A549 (cell line): Measurements from ENCODE around the gene SEPHS1. TPM values are rescaled to one million over a fixed set of nuclear protein-coding genes. Genes with fewer than 3 reads are reported as not detected.

Source experiments
- ATAC-seq, 2 experiments: fragments of 200-7000 bp in 1 of 2; fragments of >200 bp in 1 of 2; cut with Nextera tagmentation in 1 of 2; cut with Tn5 transposase in 1 of 2; 3 replicates each; pipeline versions ENCODE4 v1.8.0 to v1.9.1; 2018 to 2020; ENCODE audit warnings: mild to moderate bottlenecking in 1 of 2, moderate library complexity in 1 of 2
- CTCF ChIA-PET: fragments of 300-600 bp; sonication (Branson Sonifier 250); formaldehyde crosslinking; extraction: SDS; loops from one replicate; lab custom pipeline; 2021; ENCODE audit warnings: antibody characterized with exemption, inconsistent platforms; lab: Yijun Ruan, JAX
- POLR2A ChIA-PET: fragments of 350-600 bp; formaldehyde crosslinking; extraction: SDS; loops from one replicate; lab custom pipeline; 2021; ENCODE audit warnings: antibody characterized with exemption, inconsistent platforms; lab: Yijun Ruan, JAX
- DNase-seq, 2 experiments: peaks; one replicate each; pipeline versions ENCODE4 v3.0.0 to v3.0.0-alpha.2; 2011 to 2016; ENCODE audit warnings: low read depth in 1 of 2, low spot score in 1 of 2
- FAIRE-seq: peaks from 2 replicates; lab custom pipeline; 2011; peaks lifted over from hg19 to GRCh38; lab: Jason Lieb, UNC
- H3K27ac ChIP-seq, 2 experiments: fragments of >200 bp; sonication (Bioruptor Twin); formaldehyde crosslinking; 3 replicates each; pipeline ENCODE4 v1.5.1; 2016 to 2017
- H3K4me1 ChIP-seq: fragments of >200 bp; sonication (Bioruptor Twin); formaldehyde crosslinking; 3 replicates; pipeline ENCODE4 v1.6.1; 2016
- H3K4me2 ChIP-seq: fragments of >200 bp; sonication (Bioruptor Twin); formaldehyde crosslinking; 3 replicates; pipeline ENCODE4 v1.6.1; 2016
- H3K4me3 ChIP-seq: fragments of >200 bp; sonication (Bioruptor Twin); formaldehyde crosslinking; 3 replicates; pipeline ENCODE4 v1.5.1; 2016
- H3K9me3 ChIP-seq: fragments of >200 bp; sonication (Bioruptor Twin); formaldehyde crosslinking; 3 replicates; pipeline ENCODE4 v1.6.1; 2016
- BHLHE40 ChIP-seq: IDR thresholded peaks from 2 replicates; pipeline ENCODE4 v1.6.1; 2012; ENCODE audit warnings: low read depth, low read length, inconsistent platforms
- CHD2 ChIP-seq: fragments of 150-350 bp; IDR thresholded peaks from 2 replicates; pipeline ENCODE4 v1.6.1; 2014; ENCODE audit warnings: low read length; ENCODE audit not compliant: partially characterized antibody
- CHD4 ChIP-seq: fragments of 200-600 bp; sonication (generic); IDR thresholded peaks from 2 replicates; pipeline ENCODE4 v1.6.1; 2016; ENCODE audit warnings: antibody characterized with exemption, mild to moderate bottlenecking, borderline replicate concordance
- CTCF ChIP-seq: fragments of >200 bp; sonication (Bioruptor Twin); formaldehyde crosslinking; IDR thresholded peaks from 3 replicates; pipeline ENCODE4 v1.5.1; 2016
- ELK1 ChIP-seq: fragments of 150-350 bp; IDR thresholded peaks from 2 replicates; pipeline ENCODE4 v1.6.1; 2014; ENCODE audit warnings: low read depth, mild to moderate bottlenecking, low read length
- GATA3 ChIP-seq: IDR thresholded peaks from 2 replicates; pipeline ENCODE4 v1.6.1; 2012; ENCODE audit warnings: borderline replicate concordance
- HOXA7 ChIP-seq: fragments of 250-450 bp; sonication (Bioruptor Pico); IDR thresholded peaks from 2 replicates; pipeline ENCODE4 v1.5.0; 2020; ENCODE audit warnings: mild to moderate bottlenecking, moderate library complexity
- HOXB5 ChIP-seq: fragments of 250-450 bp; sonication (Bioruptor Pico); IDR thresholded peaks from 2 replicates; pipeline ENCODE4 v1.5.0; 2020; ENCODE audit warnings: mild to moderate bottlenecking, moderate library complexity
- JUNB ChIP-seq: fragments of >200 bp; sonication (Bioruptor Twin); formaldehyde crosslinking; IDR thresholded peaks from 2 replicates; pipeline ENCODE4 v1.6.1; 2016
- MAZ ChIP-seq: fragments of 150-350 bp; IDR thresholded peaks from 2 replicates; pipeline ENCODE4 v1.6.1; 2014; ENCODE audit warnings: antibody characterized with exemption, low read depth, low read length, borderline replicate concordance
- MYC ChIP-seq: IDR thresholded peaks from 2 replicates; pipeline ENCODE4 v1.6.1; 2012; ENCODE audit warnings: mild to moderate bottlenecking, inconsistent platforms, low read length, improper control_type of control experiment, borderline replicate concordance
- NR3C1 ChIP-seq: fragments of >200 bp; sonication (Bioruptor Twin); formaldehyde crosslinking; IDR thresholded peaks from 3 replicates; pipeline ENCODE4 v1.6.1; 2017
- PBX3 ChIP-seq: IDR thresholded peaks from 2 replicates; pipeline ENCODE4 v1.6.1; 2012
- POLR2A ChIP-seq: IDR thresholded peaks from 2 replicates; pipeline ENCODE4 v1.6.1; 2012; ENCODE audit warnings: mild to moderate bottlenecking, low read length
- RARB ChIP-seq: fragments of 250-450 bp; sonication (Bioruptor Pico); IDR thresholded peaks from 2 replicates; pipeline ENCODE4 v1.8.0; 2021; ENCODE audit warnings: mild to moderate bottlenecking, moderate library complexity
- REST ChIP-seq: fragments of 200-600 bp; sonication (generic); IDR thresholded peaks from 2 replicates; pipeline ENCODE4 v1.6.1; 2016; ENCODE audit warnings: antibody characterized with exemption, mild to moderate bottlenecking, moderate library complexity
- RFX5 ChIP-seq: fragments of 450-650 bp; IDR thresholded peaks from 2 replicates; pipeline ENCODE4 v1.7.1; 2014; ENCODE audit warnings: antibody characterized with exemption, mild to moderate bottlenecking, moderate library complexity
- ZC3H11A ChIP-seq: fragments of 450-650 bp; IDR thresholded peaks from 2 replicates; pipeline ENCODE4 v1.6.1; 2014; ENCODE audit warnings: antibody characterized with exemption, mild to moderate bottlenecking
- ZSCAN20 ChIP-seq: fragments of 250-450 bp; sonication (Bioruptor Pico); IDR thresholded peaks from 2 replicates; pipeline ENCODE4 v1.8.0; 2022; ENCODE audit warnings: mild to moderate bottlenecking, moderate library complexity
- WGBS: methylation state at CpG from one replicate; pipeline ENCODE4 v1.1.6; 2017; ENCODE audit errors: missing lambda C conversion rate; 5-methylcytosine and 5-hydroxymethylcytosine counted together
- polyA plus RNA-seq, 4 experiments: library from polyadenylated mRNA; depleted of rRNA in 3 of 4; stranded (reverse); fragments of >200 nt; fragmentation: RNase III in 1 of 4; extraction: RNeasy Plus Mini Kit Qiagen cat#74134 plus additional on column Dnase treatment in 1 of 4; gene quantifications; 2 replicates in 3 of 4; 3 replicates in 1 of 4; pipeline ENCODE4 v1.2.3, GENCODE V29; 2011 to 2017

SEPHS1 gene
- polyA plus RNA-seq, 2 of the 4 experiments (the other 2 are of a cell fraction): 71.4 to 124 TPM

- Histone ChIP-seq H3K4me1 (no peaks in the 10 kb centered on the region), H3K4me2 (no peak overlapping the region), H3K9me3 (no peaks in the 10 kb centered on the region), H3K4me3 (no peak overlapping the region), H3K27ac (no peak overlapping the region)
- ChIA-PET POLR2A (no interaction called here), CTCF (interaction anchor here (1.2 to 2.0 kb wide), 2 partner anchors 12 to 80 kb away, joined by 4 to 9 read pairs; no protein-coding TSS in a partner anchor)
- ATAC-seq (no peak), DNase-seq (no peak), FAIRE-seq (no peak)
- WGBS: 66% methylated on average over 7 of the region's 7 CpGs
- TF ChIP-seq HOXB5 (CRISPR knock-in tag) (no peak), BHLHE40 (no peak), MAZ (no peak), CHD4 (no peak), GATA3 (no peak), CTCF (no peak)
Observed at GRCh38 chr10:13360587-13360986, 12.5 kb upstream of the SEPHS1 start.

GRCh38 chr10:13356392-13356791 lies 8.3 kb upstream of the SEPHS1 start:
- no peak for TF ChIP-seq PBX3
- TF ChIP-seq NR3C1: no peak
- no peak for TF ChIP-seq REST
- TF ChIP-seq POLR2A: no peak
- no peak for TF ChIP-seq ZC3H11A
- TF ChIP-seq RFX5: no peak
- no peak for TF ChIP-seq JUNB
- TF ChIP-seq HOXA7: no peak
- TF ChIP-seq ELK1: no peak
- no peak for TF ChIP-seq CHD2
- no peak for TF ChIP-seq ZSCAN20 (CRISPR knock-in tag)
- TF ChIP-seq RARB (CRISPR knock-in tag): no peak
- no peak for TF ChIP-seq MYC
- Histone ChIP-seq H3K4me2 (no peak overlapping the region), H3K4me1 (no peaks in the 10 kb centered on the region), H3K27ac (no peak overlapping the region), H3K4me3 (no peak overlapping the region), H3K9me3 (no peaks in the 10 kb centered on the region)
- POLR2A ChIA-PET: no interaction called here
- FAIRE-seq (no peak), DNase-seq (no peak), ATAC-seq (no peak)
- CTCF ChIA-PET: no interaction called here
- WGBS: 48% methylated on average over 4 of the region's 4 CpGs
